Endothelial cell of umbilical vein (primary cell): Measurements from ENCODE around the gene FUT2. TPM values are rescaled to one million over a fixed set of nuclear protein-coding genes. Genes with fewer than 3 reads are reported as not detected.
"Not testable (repeated sequence)": the region's sequence is repeated elsewhere in the genome, so short reads cannot be mapped to it uniquely, and the experiment has no call there.

Source experiments
- BruUV-seq: library from RNA; stranded (reverse); fragments of 400-500 nt; replicated peaks from 2 replicates; lab custom pipeline; 2021; lab: Mats Ljungman, UMichigan
- CTCF ChIA-PET: fragments of 300-600, 350-600 bp; sonication (Branson Sonifier 250); formaldehyde crosslinking; loops from one replicate; lab custom pipeline; 2021; ENCODE audit warnings: antibody characterized with exemption, inconsistent platforms; lab: Charles Lee
- POLR2A ChIA-PET: fragments of 300-600, 350-600 bp; sonication (Branson Sonifier 250); formaldehyde crosslinking; loops from one replicate; lab custom pipeline; 2021; ENCODE audit warnings: antibody characterized with exemption, inconsistent platforms; lab: Charles Lee
- DNase-seq: peaks from one replicate; pipeline ENCODE4 v3.0.0-alpha.2; 2011; ENCODE audit warnings: low read depth, low spot score
- FAIRE-seq: peaks from 2 replicates; lab custom pipeline; 2011; peaks lifted over from hg19 to GRCh38; lab: Jason Lieb, UNC
- H2AFZ ChIP-seq: 2 replicates; pipeline ENCODE4 v1.6.0; 2012; ENCODE audit warnings: low read depth, low read length, control low read depth, inconsistent platforms
- H3K27ac ChIP-seq: 2 replicates; pipeline ENCODE4 v1.5.1; 2011; ENCODE audit warnings: low read depth, mild to moderate bottlenecking, control low read depth, low read length, moderate library complexity; ENCODE audit not compliant: insufficient read depth
- H3K27me3 ChIP-seq, 2 experiments: 2 replicates each; pipeline versions ENCODE4 v1.6.0 to v1.6.1; 2011; ENCODE audit warnings: low read length in 2 of 2, mixed read lengths in 1 of 2; ENCODE audit not compliant: control insufficient read depth in 2 of 2, insufficient read depth in 2 of 2
- H3K36me3 ChIP-seq, 2 experiments: 2 replicates in 1 of 2; 3 replicates in 1 of 2; pipeline ENCODE4 v1.5.1; 2011; ENCODE audit warnings: low read length in 2 of 2, mild to moderate bottlenecking in 1 of 2, moderate library complexity in 1 of 2; ENCODE audit not compliant: control insufficient read depth in 2 of 2, insufficient read depth in 2 of 2; ENCODE audit errors: extremely low read depth in 1 of 2
- H3K4me1 ChIP-seq: 3 replicates; pipeline ENCODE4 v1.5.1; 2011; ENCODE audit warnings: mild to moderate bottlenecking, low read length; ENCODE audit not compliant: control insufficient read depth, insufficient read depth; ENCODE audit errors: extremely low read depth
- H3K4me2 ChIP-seq: 2 replicates; pipeline ENCODE4 v1.6.1; 2011; ENCODE audit warnings: low read length, control low read depth, mixed read lengths; ENCODE audit not compliant: insufficient read depth
- H3K4me3 ChIP-seq, 3 experiments: fragments of 200-600 bp in 1 of 3; sonication (generic), shearing (Covaris generic) in 1 of 3; replicated peaks in 1 of 3; 2 replicates each; pipeline ENCODE4 v1.5.1; 2011 to 2016; ENCODE audit warnings: control low read depth in 3 of 3, low read length in 3 of 3, mild to moderate bottlenecking in 2 of 3, inconsistent platforms in 1 of 3, low read depth in 1 of 3, moderate library complexity in 1 of 3; ENCODE audit not compliant: insufficient read depth in 1 of 3
- H3K79me2 ChIP-seq: 2 replicates; pipeline ENCODE4 v1.6.0; 2012; ENCODE audit warnings: low read length, inconsistent platforms; ENCODE audit not compliant: control insufficient read depth, insufficient read depth
- H3K9ac ChIP-seq: replicated peaks from 2 replicates; pipeline ENCODE3; 2011; ENCODE audit warnings: low read length, control low read depth; ENCODE audit not compliant: insufficient read depth; ENCODE audit errors: extremely low read depth
- H3K9me1 ChIP-seq: replicated peaks from 3 replicates; pipeline ENCODE4 v1.6.0; 2011; ENCODE audit warnings: mild to moderate bottlenecking, low read length; ENCODE audit not compliant: control insufficient read depth, insufficient read depth; ENCODE audit errors: extremely low read depth
- H3K9me3 ChIP-seq: replicated peaks from 2 replicates; pipeline ENCODE4 v1.5.1; 2012; ENCODE audit warnings: low read length, inconsistent platforms; ENCODE audit not compliant: control insufficient read depth, insufficient read depth
- H4K20me1 ChIP-seq: replicated peaks from 2 replicates; pipeline ENCODE3; 2011; ENCODE audit warnings: mild to moderate bottlenecking, low read length; ENCODE audit not compliant: control insufficient read depth, insufficient read depth; ENCODE audit errors: extremely low read depth
- EZH2 ChIP-seq: IDR thresholded peaks from 2 replicates; pipeline ENCODE4 v1.6.1; 2012; ENCODE audit warnings: borderline replicate concordance, low read depth, mild to moderate bottlenecking, moderate library complexity, low read length, inconsistent platforms; ENCODE audit not compliant: severe bottlenecking
- FOS ChIP-seq: IDR thresholded peaks from 2 replicates; pipeline ENCODE4 v1.6.1; 2011; ENCODE audit warnings: mild to moderate bottlenecking, low read length, moderate library complexity, borderline replicate concordance; ENCODE audit not compliant: insufficient read depth
- GATA2 ChIP-seq: IDR thresholded peaks from 2 replicates; pipeline ENCODE4 v1.7.0; 2011; ENCODE audit warnings: low read depth, mild to moderate bottlenecking, moderate library complexity, mixed read lengths, low read length; ENCODE audit not compliant: insufficient read length, insufficient read depth
- JUN ChIP-seq: IDR thresholded peaks from 2 replicates; pipeline ENCODE4 v1.6.1; 2011; ENCODE audit warnings: borderline replicate concordance, low read depth; ENCODE audit not compliant: insufficient read length, insufficient read depth
- MYC ChIP-seq: IDR thresholded peaks from one replicate; pipeline ENCODE4 v1.6.1; 2011; ENCODE audit warnings: mild to moderate bottlenecking, low read depth, low read length
- POLR2A ChIP-seq: IDR thresholded peaks from 2 replicates; pipeline ENCODE4 v1.6.1; 2012; ENCODE audit warnings: low read depth, mild to moderate bottlenecking, control low read depth, low read length
- POLR2AphosphoS5 ChIP-seq: IDR thresholded peaks from 2 replicates; pipeline ENCODE4 v1.6.1; 2012; ENCODE audit warnings: low read depth, mild to moderate bottlenecking, control low read depth, low read length, moderate library complexity; ENCODE audit not compliant: insufficient read depth
- dilution Hi-C: fragments of 300-500 bp; cut with MboI; formaldehyde crosslinking; loops from one replicate; pipeline ENCODE4 v1.15.0; 2019; ENCODE audit warnings: low sequenced_read_pairs; ENCODE audit not compliant: extremely low pct_ligation_motif_present
- intact Hi-C: fragments of 100-400 bp; cut with micrococcal nuclease; formaldehyde crosslinking; loops from one replicate; pipeline ENCODE4 v1.10.0; 2022
- polyA plus RNA-seq, 4 experiments: library from polyadenylated mRNA; depleted of rRNA in 3 of 4; stranded (reverse) in 3 of 4; unstranded in 1 of 4; fragments of >200 nt; gene quantifications; 2 replicates each; pipeline versions ENCODE4 v1.2.1 to v1.2.3, GENCODE V29; 2011 to 2012; ENCODE audit warnings: missing spikeins in 1 of 4
- total RNA-seq: library from RNA; stranded (reverse); gene quantifications from 2 replicates; pipeline ENCODE4 v1.2.3, GENCODE V29; 2021
- TF ChIP-seq, protein P1 (sequence below), 2 donors: IDR thresholded peaks; 1 replicate in 1 of 2; 2 replicates in 1 of 2; pipeline ENCODE4 v1.5.1; 2011; ENCODE audit warnings: low read length in 2 of 2, mild to moderate bottlenecking in 2 of 2, moderate library complexity in 2 of 2, control low read depth in 1 of 2, inconsistent platforms in 1 of 2, low read depth in 1 of 2; ENCODE audit not compliant: insufficient read depth in 1 of 2; ENCODE audit errors: extremely low read depth in 1 of 2
- TF ChIP-seq, protein P2 (sequence below): IDR thresholded peaks from 2 replicates; pipeline ENCODE4 v1.6.1; 2011; ENCODE audit not compliant: insufficient read depth, insufficient read length

Gene FUT2
- total and polyA plus RNA-seq, 2 donors (not counting 3 experiments of a cell fraction or from before 2014, with no cell fraction given), result not detected

DNA sequence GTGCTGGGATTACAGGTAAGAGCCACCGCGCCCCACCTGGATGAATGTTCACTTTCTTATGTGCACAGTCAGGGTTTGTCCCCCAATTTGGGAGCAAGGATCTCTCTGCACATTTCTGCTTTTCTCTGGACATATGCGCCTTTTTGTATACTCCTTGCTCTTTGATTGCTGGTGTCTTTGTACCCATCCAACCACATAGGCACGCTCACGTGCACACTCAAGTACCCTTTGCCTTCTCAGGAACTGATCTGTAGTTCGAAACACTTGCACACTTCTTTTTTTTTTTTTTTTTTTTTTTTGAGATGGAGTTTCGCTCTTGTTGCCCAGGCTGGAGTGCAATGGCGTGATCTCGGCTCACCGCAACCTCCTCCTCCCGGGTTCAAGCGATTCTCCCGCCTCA, 22.3 kb downstream of the FUT2 start:
- CTCF ChIA-PET, intact Hi-C loops, FAIRE-seq, H3K27ac ChIP-seq, H3K9me1 ChIP-seq, H3K79me2 ChIP-seq, BruUV-seq, H3K4me3 ChIP-seq, H4K20me1 ChIP-seq, POLR2A ChIA-PET, H3K9me3 ChIP-seq, H3K4me2 ChIP-seq, DNase-seq, H3K9ac ChIP-seq, H2AFZ ChIP-seq, H3K27me3 ChIP-seq, dilution Hi-C loops: not testable (repeated sequence)
- Histone ChIP-seq H3K4me1 (peaks cover 14% of the 10 kb centered on the region), H3K36me3 (peaks cover 0 to 11% of the 10 kb centered on the region in 2 experiments)

DNA sequence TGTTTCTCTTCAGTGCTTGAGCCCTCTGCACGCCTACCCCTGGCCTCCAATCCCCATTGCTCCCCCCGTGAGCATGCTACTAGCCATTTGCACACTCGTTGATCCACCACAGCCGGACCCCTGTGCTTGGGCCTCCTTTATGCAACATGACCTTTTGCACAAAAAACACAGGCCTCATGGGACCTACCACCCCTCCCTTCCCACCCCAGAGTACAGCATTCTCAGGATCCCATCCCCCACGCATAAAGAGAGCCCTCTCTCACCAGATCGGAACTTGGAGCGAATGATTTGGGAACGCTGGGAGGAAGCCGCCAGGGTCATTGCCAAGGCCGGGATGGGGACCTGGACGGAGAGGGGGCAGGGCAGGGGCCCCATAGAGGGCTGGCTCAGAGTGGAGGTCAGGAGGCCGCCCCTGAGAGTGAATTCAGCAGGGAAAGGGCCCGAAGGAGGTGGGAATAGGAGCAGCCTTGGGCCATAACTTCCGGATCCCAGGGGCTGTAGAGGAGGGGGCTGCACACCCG, 23.0 kb downstream of the FUT2 start:
- CTCF ChIA-PET, result no interaction called here
- no peak for FAIRE-seq
- dilution Hi-C loops, result no loop called here

More for the DNA sequence above, 23.0 kb downstream of the FUT2 start:
- H3K79me2 ChIP-seq, result no peaks in the 10 kb centered on the region
- H3K4me1 ChIP-seq, result peaks cover 7% of the 10 kb centered on the region
- no peaks in the 10 kb centered on the region for H3K9me3 ChIP-seq
- H3K9ac ChIP-seq, result no peak overlapping the region
- TF ChIP-seq EZH2, result no peak
- TF ChIP-seq FOS, result no peak
- no peak for TF ChIP-seq MYC
- TF ChIP-seq, protein P1, sequence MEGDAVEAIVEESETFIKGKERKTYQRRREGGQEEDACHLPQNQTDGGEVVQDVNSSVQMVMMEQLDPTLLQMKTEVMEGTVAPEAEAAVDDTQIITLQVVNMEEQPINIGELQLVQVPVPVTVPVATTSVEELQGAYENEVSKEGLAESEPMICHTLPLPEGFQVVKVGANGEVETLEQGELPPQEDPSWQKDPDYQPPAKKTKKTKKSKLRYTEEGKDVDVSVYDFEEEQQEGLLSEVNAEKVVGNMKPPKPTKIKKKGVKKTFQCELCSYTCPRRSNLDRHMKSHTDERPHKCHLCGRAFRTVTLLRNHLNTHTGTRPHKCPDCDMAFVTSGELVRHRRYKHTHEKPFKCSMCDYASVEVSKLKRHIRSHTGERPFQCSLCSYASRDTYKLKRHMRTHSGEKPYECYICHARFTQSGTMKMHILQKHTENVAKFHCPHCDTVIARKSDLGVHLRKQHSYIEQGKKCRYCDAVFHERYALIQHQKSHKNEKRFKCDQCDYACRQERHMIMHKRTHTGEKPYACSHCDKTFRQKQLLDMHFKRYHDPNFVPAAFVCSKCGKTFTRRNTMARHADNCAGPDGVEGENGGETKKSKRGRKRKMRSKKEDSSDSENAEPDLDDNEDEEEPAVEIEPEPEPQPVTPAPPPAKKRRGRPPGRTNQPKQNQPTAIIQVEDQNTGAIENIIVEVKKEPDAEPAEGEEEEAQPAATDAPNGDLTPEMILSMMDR (IDR thresholded peaks at IDR 0.05; ENCODE audit: extremely low read depth in 1 of 2, insufficient read depth in 1 of 2, low read depth in 1 of 2, low read length in 2 of 2), result no peak
- no peak for TF ChIP-seq GATA2
- TF ChIP-seq, protein P2, sequence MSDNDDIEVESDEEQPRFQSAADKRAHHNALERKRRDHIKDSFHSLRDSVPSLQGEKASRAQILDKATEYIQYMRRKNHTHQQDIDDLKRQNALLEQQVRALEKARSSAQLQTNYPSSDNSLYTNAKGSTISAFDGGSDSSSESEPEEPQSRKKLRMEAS, result no peak
- TF ChIP-seq POLR2A, result no peak
- no peak for TF ChIP-seq JUN
- no peak for TF ChIP-seq POLR2AphosphoS5
- intact Hi-C loops, result no loop called here
- H3K4me3 ChIP-seq, result no peak overlapping the region
- BruUV-seq, result no TSS peak
- POLR2A ChIA-PET, result no interaction called here
- DNase-seq, result no peak
- no peak overlapping the region for H2AFZ ChIP-seq
- H4K20me1 ChIP-seq, result no peaks in the 10 kb centered on the region
- no peak overlapping the region for H3K4me2 ChIP-seq
- H3K36me3 ChIP-seq, result peaks cover 0 to 11% of the 10 kb centered on the region in 2 experiments
- H3K9me1 ChIP-seq, result no peaks in the 10 kb centered on the region
- H3K27ac ChIP-seq, result no peak overlapping the region
- H3K27me3 ChIP-seq, result no peaks in the 10 kb centered on the region
